Astrocyte of the spinal cord (primary cell): Measurements from ENCODE around the gene KCTD19.

Experiments used
- DNase-seq: peaks from one replicate; pipeline ENCODE4 v3.0.0; 2011; ENCODE audit warnings: low read depth, low spot score
- H3K4me3 ChIP-seq: 2 replicates; pipeline ENCODE4 v1.5.1; 2011; ENCODE audit warnings: low read depth, mild to moderate bottlenecking, low read length, moderate library complexity
- in situ Hi-C: cut with HindIII; loops from 2 replicates; pipeline ENCODE4 v1.10.0; 2017; ENCODE audit warnings: low sequenced_read_pairs
- TF ChIP-seq, protein P1 (sequence below): IDR thresholded peaks from 2 replicates; pipeline ENCODE4 v1.5.1; 2012; ENCODE audit warnings: low read depth, mild to moderate bottlenecking, low read length, inconsistent platforms

The KCTD19 gene

DNA sequence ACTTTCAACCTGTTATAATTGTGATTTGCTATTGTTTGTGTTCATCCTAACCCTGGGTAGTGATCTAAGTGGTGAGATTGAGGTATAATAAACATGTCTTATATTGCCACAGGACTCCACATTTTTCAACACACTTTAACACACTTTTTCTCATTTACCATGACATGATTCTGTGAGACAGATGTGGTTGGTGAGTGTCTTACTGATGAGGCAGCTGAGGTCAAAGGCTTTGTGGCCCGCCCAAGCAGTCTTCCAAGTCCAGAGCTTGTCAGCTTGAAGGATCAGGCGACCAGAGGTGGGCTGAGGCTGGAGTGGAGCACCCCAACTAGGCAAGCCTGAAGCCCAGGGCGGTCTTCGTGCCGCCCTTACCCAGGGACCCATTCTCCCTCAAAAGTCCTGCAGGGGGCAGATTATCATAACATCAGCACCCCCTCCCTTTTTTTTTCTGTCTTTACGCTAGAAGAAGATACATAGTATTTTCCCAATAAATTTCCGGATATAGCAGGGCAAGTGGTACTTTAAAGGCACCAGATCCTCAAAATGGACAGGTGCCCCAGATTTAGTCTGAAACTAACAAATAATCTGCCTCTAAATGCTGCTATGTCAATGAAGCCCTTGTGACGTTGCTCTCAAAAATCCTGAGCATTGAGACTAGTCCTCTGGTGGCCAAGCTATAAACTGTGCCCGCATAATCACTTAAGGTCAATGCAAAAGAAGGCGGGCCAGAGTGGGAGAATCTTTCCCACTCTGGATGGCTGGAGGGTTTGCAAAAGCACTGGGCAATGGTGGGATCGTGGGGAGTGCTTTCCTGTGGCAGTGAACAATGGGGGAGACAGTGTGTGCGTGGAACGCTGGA, 21.1 kb downstream of the KCTD19 start:
- H3K4me3 ChIP-seq, result no peak overlapping the region
- TF ChIP-seq, protein P1, sequence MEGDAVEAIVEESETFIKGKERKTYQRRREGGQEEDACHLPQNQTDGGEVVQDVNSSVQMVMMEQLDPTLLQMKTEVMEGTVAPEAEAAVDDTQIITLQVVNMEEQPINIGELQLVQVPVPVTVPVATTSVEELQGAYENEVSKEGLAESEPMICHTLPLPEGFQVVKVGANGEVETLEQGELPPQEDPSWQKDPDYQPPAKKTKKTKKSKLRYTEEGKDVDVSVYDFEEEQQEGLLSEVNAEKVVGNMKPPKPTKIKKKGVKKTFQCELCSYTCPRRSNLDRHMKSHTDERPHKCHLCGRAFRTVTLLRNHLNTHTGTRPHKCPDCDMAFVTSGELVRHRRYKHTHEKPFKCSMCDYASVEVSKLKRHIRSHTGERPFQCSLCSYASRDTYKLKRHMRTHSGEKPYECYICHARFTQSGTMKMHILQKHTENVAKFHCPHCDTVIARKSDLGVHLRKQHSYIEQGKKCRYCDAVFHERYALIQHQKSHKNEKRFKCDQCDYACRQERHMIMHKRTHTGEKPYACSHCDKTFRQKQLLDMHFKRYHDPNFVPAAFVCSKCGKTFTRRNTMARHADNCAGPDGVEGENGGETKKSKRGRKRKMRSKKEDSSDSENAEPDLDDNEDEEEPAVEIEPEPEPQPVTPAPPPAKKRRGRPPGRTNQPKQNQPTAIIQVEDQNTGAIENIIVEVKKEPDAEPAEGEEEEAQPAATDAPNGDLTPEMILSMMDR, result no peak
- DNase-seq, result no peak
- in situ Hi-C loops, result no loop called here

DNA sequence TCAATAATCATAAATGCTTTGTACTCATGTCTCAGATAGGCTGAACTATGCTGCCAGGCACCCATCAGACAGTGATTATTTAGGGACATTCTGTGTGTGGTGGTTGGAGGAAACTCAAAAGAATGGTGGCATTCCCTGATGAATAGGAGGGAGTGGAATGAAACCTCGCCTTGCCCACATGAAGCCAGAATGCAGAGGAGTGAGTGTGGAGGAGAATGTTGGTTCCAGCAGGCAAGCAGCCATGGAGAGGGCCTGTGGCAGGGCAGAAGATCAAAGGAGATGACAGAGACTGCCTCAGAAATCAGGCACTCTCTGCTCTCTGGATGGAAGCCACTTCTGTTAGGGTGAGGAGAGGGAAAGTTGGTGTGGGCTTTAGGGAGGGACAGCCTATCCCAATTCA, 22.5 kb downstream of the KCTD19 start:
- in situ Hi-C loops, result no loop called here
- no peak overlapping the region for H3K4me3 ChIP-seq
- TF ChIP-seq, protein P1, result no peak
- DNase-seq, result no peak

DNA sequence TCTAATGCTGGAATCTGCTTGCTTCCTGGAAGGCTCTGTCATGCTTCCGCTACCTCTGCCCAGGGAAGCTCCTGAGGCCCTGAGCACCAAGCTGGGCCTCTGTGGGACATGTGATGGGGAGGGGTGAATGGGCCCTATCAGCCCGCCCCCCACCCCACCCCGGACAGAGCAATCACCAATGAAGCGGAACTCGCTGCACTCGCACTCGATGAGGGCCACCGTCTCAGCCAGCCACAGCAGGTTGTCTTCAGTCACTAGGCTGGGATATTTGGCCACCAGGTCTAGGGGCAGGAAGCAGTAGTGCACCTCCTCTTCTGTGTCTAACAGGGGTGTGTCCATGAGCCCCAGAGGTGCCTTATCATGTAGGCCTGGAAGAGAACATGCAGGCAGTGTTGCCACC, 23.6 kb downstream of the KCTD19 start:
- no peak overlapping the region for H3K4me3 ChIP-seq
- TF ChIP-seq, protein P1, result no peak
- in situ Hi-C loops, result no loop called here
- DNase-seq, result no peak

DNA sequence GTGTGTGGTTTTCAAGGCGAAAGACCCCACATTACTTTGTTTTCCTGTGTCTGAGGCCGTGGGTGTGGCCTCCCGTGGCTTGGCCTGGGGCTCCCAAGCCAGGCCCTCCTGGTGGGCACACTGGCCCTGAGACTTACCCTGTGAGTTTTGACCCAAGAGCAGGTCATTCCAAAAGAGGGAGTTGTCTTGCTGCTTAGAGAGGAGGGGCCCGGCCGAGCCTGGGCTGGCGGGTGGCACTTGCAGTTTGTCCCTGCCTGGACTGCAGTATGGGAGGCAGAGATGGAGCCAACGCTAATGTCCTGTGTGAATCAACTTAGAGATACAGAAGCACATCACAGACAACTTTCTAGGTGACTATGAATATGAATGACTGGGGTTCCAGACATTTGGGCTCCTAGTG, 24.5 kb downstream of the KCTD19 start:
- TF ChIP-seq, protein P1, result no peak
- H3K4me3 ChIP-seq, result no peak overlapping the region
- no peak for DNase-seq
- in situ Hi-C loops, result no loop called here

DNA sequence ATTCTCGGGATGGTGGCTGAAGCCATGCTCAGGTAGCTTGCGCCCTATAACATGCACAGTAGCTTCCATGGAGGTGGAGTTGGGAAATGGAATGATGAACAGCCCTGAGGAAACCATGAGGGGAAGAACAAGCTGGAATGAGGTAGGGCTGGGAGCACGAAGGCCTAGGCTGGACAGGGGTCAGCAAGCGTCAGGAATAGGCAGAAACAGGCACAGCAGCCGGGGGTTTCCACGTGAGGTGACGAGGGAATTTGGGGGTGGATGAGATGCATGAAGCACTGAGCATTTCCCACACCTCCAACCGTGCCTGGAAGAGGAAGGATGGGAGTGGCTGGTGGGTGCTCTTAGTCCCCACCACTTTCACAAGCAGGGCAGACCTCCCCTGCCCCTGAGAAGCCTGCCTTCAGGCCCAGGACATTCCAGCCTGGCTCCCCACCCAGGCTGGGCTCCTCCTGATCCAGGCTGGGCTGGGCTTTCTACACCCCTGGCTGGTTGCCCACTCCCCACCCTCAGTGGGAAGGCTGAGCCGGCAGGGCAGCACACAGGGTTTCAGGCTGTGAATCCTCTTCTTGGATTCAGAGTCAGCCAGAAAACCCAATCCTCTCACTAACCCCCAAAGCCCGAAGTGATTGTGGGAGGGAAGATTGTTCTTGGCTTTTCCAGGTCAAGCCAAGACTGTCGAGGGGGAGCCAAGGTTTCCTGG, 25.3 kb downstream of the KCTD19 start:
- TF ChIP-seq, protein P1, result no peak
- DNase-seq, result no peak
- no peak overlapping the region for H3K4me3 ChIP-seq
- in situ Hi-C loops, result no loop called here

DNA sequence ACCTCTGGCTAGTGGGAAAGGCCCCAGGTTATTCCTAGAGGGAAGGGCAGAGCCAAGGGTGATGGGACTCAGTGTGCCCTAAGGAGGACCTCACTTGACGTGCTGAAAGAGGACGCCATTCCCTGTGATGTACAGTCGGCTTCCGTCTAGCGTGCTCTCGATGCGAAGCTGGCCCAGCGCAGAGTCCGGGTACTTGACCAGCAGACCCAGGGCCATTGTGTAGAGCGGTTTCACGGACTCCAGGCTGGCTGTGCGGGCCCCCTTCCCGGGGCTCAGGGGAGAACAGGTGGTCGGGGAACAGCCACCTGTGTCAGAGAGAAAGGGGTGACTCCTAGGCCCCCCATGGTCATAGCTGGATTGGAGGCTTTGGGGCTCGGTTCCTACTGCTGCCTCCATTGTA, 27.3 kb downstream of the KCTD19 start:
- DNase-seq, result no peak
- in situ Hi-C loops, result no loop called here
- TF ChIP-seq, protein P1, result no peak
- H3K4me3 ChIP-seq, result no peak overlapping the region
